ENCODE results near the gene ZBTB49.
"Not testable (repeated sequence)": the region's sequence is repeated elsewhere in the genome, so short reads cannot be mapped to it uniquely, and the experiment has no call there.

Gene ZBTB49

GRCh38 chr4:4321951-4322688 lies 32.1 kb downstream of the ZBTB49 start:
- in situ Hi-C loops (cut with MboI; ENCODE audit: low sequenced_read_pairs) = no loop called here

DNA sequence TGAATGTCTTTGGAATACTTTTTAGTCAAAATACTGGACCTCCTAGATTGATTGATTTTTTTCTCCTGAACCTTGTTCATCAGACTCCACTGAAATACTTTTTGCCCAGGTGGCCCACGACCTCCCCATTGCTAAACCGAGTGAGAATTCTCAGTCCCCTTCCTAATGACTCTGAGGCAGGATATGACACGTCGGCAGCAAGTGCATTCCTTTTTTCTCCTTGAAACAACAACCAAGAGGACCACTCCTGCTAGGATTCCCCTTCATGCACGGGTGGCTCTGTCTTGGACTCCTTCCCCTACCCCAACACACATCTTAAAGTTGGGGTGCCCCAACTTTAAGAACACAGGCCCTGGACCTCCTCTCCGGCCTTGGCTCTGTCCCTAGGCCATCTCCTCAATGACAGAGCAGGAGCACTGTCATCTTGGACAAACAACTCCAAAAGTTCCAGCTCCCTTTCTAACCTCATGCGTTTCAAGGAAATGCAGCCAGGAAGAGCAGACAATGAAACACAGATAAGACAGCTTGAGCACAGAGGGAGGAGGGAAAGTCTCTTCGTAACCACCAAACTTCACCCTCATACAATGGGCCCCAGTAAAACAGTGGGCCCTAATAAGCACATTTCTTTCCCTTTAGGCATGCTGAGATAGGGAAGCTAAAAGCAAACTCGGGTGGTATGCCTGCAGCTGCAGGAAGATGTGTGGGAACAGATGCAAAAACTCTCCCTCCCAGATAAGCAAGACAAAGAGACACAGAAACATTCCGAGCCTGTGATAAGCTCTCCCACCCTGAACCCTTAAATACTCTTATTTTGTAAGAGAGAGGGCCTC lies 33.9 kb downstream of the ZBTB49 start:
- in situ Hi-C loops (cut with MboI; ENCODE audit: low sequenced_read_pairs) = no loop called here

- in situ Hi-C loops (cut with MboI; ENCODE audit: low sequenced_read_pairs) = no loop called here
These were observed 35.3 kb downstream of the ZBTB49 start for GRCh38 chr4:4325321-4325720.

DNA sequence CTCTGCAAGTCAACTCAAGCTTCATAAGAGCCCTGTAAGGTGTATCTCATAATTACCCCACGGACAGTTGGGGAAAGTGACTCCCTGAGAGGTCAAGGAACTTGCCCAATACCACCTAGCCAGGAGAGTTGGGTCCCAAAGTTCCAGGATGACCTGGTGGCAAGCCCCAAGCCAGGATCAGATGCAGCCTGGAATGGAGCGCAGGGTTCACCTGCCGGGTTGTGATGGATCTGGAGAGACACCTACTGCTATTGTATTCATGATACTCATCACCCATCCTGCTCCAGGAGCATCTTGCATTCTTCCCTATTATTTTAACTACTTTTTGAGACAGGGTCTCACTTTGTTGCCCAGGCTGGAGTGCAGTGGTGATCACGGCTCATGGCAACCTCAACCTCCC lies 36.1 kb downstream of the ZBTB49 start:
- in situ Hi-C loops (cut with MboI; ENCODE audit: low sequenced_read_pairs) = no loop called here

GRCh38 chr4:4327652-4328121 lies 37.6 kb downstream of the ZBTB49 start:
- in situ Hi-C loops (cut with MboI; ENCODE audit: low sequenced_read_pairs) = no loop called here

GRCh38 chr4:4328206-4328605 lies 38.2 kb downstream of the ZBTB49 start:
- in situ Hi-C loops (cut with MboI; ENCODE audit: low sequenced_read_pairs) = no loop called here

DNA sequence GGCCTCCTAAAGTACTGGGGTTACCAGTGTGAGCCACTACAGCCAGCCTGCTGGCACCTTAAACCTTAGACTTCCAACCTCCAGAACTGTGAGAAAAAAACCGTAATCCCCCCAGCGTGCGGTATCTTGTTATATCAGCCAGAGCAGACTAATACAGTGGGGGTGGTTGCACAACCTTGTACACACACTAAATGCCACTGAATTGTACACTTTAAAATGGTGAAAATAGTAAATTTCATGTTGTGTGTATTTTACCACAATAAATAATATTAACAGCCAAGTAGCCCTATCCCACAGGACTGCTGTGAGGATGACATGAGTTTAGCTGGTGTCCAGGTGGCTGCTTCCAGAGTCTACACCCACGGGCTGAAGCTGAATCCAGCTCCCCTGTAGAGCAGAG lies 38.8 kb downstream of the ZBTB49 start:
- in situ Hi-C loops (cut with MboI; ENCODE audit: low sequenced_read_pairs) = no loop called here

- in situ Hi-C loops (cut with MboI; ENCODE audit: low sequenced_read_pairs) = no loop called here
These were observed 39.4 kb downstream of the ZBTB49 start for GRCh38 chr4:4329496-4329895.

GRCh38 chr4:4330794-4331193 lies 40.7 kb downstream of the ZBTB49 start:
- in situ Hi-C loops (cut with MboI; ENCODE audit: low sequenced_read_pairs) = loop anchor here (10.0 kb wide), 1 partner anchor 66 kb away; no protein-coding TSS in a partner anchor

DNA sequence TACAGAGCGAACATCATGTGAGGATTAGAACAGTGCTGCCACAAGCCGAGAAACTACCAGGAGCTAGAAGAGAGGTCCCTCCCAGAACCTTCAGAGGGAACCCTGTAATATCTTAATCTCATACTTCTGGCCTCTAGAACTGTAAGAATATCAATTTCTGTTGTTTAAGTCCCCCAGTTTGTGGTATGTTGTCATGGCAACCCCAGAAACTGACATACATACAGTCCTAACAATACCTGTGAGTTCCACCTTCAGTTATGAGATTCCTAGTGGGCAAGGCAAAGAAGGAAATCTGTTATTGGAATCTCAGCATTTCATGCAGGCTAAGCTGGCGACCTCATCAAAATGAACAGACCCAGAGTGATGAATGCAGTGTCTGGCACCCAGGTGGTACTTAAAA lies 42.5 kb downstream of the ZBTB49 start:
- in situ Hi-C loops (cut with MboI; ENCODE audit: low sequenced_read_pairs) = loop anchor here (10.0 kb wide), 1 partner anchor 68 kb away; no protein-coding TSS in a partner anchor

- in situ Hi-C loops (cut with MboI; ENCODE audit: low sequenced_read_pairs) = loop anchor here (10.0 kb wide), 1 partner anchor 68 kb away; no protein-coding TSS in a partner anchor
These were observed 43.2 kb downstream of the ZBTB49 start for GRCh38 chr4:4333265-4333706.

DNA sequence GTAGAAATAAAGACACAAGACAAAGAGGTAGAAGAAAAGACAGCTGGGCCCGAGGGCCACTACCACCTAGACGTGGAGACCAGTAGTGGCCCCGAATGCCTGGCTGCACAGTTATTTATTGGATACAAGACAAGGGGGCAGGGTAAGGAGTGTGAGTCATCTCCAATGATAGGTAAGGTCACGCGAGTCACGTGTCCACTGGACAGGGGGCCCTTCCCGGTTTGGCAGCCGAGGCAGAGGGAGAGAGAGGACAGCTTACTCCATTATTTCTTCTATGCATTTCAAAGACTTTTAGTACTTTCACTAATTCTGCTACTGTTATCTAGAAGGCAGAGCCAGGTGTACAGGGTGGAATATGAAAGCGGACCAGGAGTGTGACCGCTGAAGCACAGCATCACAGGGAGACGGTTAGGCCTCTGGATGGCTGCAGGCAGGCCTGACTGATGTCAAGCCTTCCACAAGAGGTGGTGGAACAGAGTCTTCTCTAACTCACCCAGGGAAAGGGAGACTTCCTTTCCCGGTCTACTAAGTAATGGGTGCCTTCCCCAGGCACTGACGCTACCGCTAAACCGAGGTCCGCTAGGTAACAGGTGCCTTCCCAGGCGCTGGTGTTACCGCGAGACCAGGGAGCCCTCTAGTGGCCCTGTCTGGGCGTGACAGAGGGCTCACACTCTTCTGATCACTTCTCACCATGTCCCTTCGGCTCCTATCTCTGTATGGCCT lies 44.9 kb downstream of the ZBTB49 start:
- in situ Hi-C loops (cut with MboI; ENCODE audit: low sequenced_read_pairs) = loop anchor here (10.0 kb wide), 1 partner anchor 70 kb away; no protein-coding TSS in a partner anchor

GRCh38 chr4:4338210-4339001 lies 48.4 kb downstream of the ZBTB49 start:
- in situ Hi-C loops (cut with MboI; ENCODE audit: low sequenced_read_pairs) = loop anchor here (10.0 kb wide), 1 partner anchor 74 kb away; no protein-coding TSS in a partner anchor

GRCh38 chr4:4339504-4340085 lies 49.5 kb downstream of the ZBTB49 start:
- in situ Hi-C loops (cut with MboI; ENCODE audit: low sequenced_read_pairs) = loop anchor here (10.0 kb wide), 1 partner anchor 75 kb away; no protein-coding TSS in a partner anchor

- in situ Hi-C loops (cut with MboI; ENCODE audit: low sequenced_read_pairs) = no loop called here
These were observed 52.0 kb downstream of the ZBTB49 start for GRCh38 chr4:4341861-4342650.

DNA sequence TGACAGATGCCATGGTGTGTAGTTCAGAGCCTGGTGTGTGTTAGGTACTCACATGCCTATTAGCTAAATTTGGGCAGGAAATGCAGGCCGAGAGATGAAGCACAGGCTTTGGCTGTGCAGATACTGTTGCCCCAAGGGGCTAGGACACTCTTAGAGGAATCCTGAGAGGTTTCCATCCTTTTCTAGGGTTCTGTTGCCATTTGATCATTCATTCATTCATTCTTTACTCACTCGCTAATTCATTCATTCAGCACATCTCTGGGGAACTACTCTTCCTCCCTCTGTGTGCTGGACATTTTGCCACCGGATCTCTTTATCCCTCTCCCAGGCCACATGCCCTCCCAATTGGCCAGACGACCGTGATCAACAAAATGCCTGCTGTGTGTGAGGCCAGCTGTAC lies 53.0 kb downstream of the ZBTB49 start:
- in situ Hi-C loops (cut with MboI; ENCODE audit: low sequenced_read_pairs) = no loop called here

- in situ Hi-C loops (cut with MboI; ENCODE audit: low sequenced_read_pairs) = no loop called here
These were observed 55.0 kb downstream of the ZBTB49 start for GRCh38 chr4:4344915-4345527.

GRCh38 chr4:4347585-4347984 lies 57.5 kb downstream of the ZBTB49 start:
- in situ Hi-C loops (cut with MboI; ENCODE audit: low sequenced_read_pairs) = no loop called here

GRCh38 chr4:4348585-4348984 lies 58.5 kb downstream of the ZBTB49 start:
- in situ Hi-C loops (cut with MboI; ENCODE audit: low sequenced_read_pairs) = not testable (repeated sequence)

Data from HL-60/S4 treated with retinoic acid at 250 ng/mL for 4 days and 3 days (cell line).